ENCODE results near the gene SLC6A13.

GRCh38 chr12:202081-202731, 60.4 kb downstream of the SLC6A13 start:
- TF ChIP-seq CTCF (optimal IDR thresholded peaks at IDR 0.05 in 1 of 3, IDR thresholded peaks at IDR 0.05 in 1 of 3, conservative IDR thresholded peaks at IDR 0.05 in 1 of 3; ENCODE audit: extremely low read depth in 1 of 3, insufficient read depth in 2 of 3, low read length in 3 of 3) (no peak), EZH2 (IDR thresholded peaks at IDR 0.05; ENCODE audit: low read length) (no peak)

All from keratinocyte (primary cell).